Loucy (cell line): ENCODE data around the gene FBLN2.

Source experiments
- H2AFZ ChIP-seq: fragments of 200-600 bp; sonication (generic); 2 replicates; pipeline ENCODE4 v1.6.0; 2016; ENCODE audit warnings: antibody characterized with exemption, mild to moderate bottlenecking, low read length, moderate library complexity
- H3F3A ChIP-seq: fragments of 200-600 bp; 2 replicates; pipeline ENCODE4 v1.6.0; 2016; ENCODE audit warnings: antibody characterized with exemption, low read depth, mild to moderate bottlenecking
- H3K27me3 ChIP-seq: fragments of 200-600 bp; sonication (generic); 2 replicates; pipeline ENCODE4 v1.6.1; 2014; ENCODE audit warnings: low read length, mild to moderate bottlenecking; ENCODE audit not compliant: insufficient read depth, poor library complexity, severe bottlenecking
- H3K36me3 ChIP-seq: fragments of 200-600 bp; sonication (generic); 2 replicates; pipeline ENCODE4 v1.6.1; 2016; ENCODE audit warnings: low read length; ENCODE audit not compliant: insufficient read depth
- H3K4me1 ChIP-seq: fragments of 200-600 bp; sonication (generic); 2 replicates; pipeline ENCODE4 v1.5.1; 2014; ENCODE audit warnings: low read length, mild to moderate bottlenecking; ENCODE audit not compliant: insufficient read depth, poor library complexity, severe bottlenecking
- H3K4me2 ChIP-seq: fragments of 200-600 bp; sonication (generic); 2 replicates; pipeline ENCODE4 v1.6.0; 2014; ENCODE audit warnings: antibody characterized with exemption, low read length, low read depth, mild to moderate bottlenecking; ENCODE audit not compliant: poor library complexity, severe bottlenecking
- H3K4me3 ChIP-seq: fragments of 200-600 bp; sonication (generic); 2 replicates; pipeline ENCODE4 v1.5.1; 2014; ENCODE audit warnings: low read length, mild to moderate bottlenecking, mixed read lengths; ENCODE audit not compliant: poor library complexity, severe bottlenecking
- H3K79me2 ChIP-seq: fragments of 200-600 bp; sonication (generic); 2 replicates; pipeline ENCODE4 v1.6.1; 2014; ENCODE audit warnings: low read length; ENCODE audit not compliant: insufficient read depth
- H3K9ac ChIP-seq: fragments of 200-600 bp; sonication (generic); 2 replicates; pipeline ENCODE4 v1.6.0; 2014; ENCODE audit warnings: mild to moderate bottlenecking, low read depth, low read length, moderate library complexity; ENCODE audit not compliant: poor library complexity, severe bottlenecking
- H3K9me2 ChIP-seq: fragments of 200-600 bp; sonication (generic); replicated peaks from 2 replicates; pipeline ENCODE4 v1.6.1; 2016; ENCODE audit warnings: low read depth, low read length, mixed read lengths
- H3K9me3 ChIP-seq: fragments of 200-600 bp; sonication (generic); 2 replicates; pipeline ENCODE4 v1.6.1; 2014; ENCODE audit warnings: mild to moderate bottlenecking, antibody characterized with exemption, low read length, low read depth; ENCODE audit not compliant: insufficient read depth
- H4K20me1 ChIP-seq: fragments of 200-600 bp; sonication (generic); 2 replicates; pipeline ENCODE4 v1.6.0; 2014; ENCODE audit warnings: antibody characterized with exemption, low read length, mild to moderate bottlenecking; ENCODE audit not compliant: insufficient read depth, poor library complexity, severe bottlenecking
- CTCF ChIP-seq: fragments of 200-600 bp; sonication (generic); conservative IDR thresholded peaks from 2 replicates; pipeline ENCODE4 v1.5.1; 2014; ENCODE audit warnings: mild to moderate bottlenecking, antibody characterized with exemption, low read length
- EZH2phosphoT487 ChIP-seq: fragments of 200-600 bp; IDR thresholded peaks from 2 replicates; pipeline ENCODE4 v1.6.1; 2018; ENCODE audit warnings: antibody characterized with exemption, mild to moderate bottlenecking, moderate library complexity, borderline replicate concordance

The FBLN2 gene

DNA sequence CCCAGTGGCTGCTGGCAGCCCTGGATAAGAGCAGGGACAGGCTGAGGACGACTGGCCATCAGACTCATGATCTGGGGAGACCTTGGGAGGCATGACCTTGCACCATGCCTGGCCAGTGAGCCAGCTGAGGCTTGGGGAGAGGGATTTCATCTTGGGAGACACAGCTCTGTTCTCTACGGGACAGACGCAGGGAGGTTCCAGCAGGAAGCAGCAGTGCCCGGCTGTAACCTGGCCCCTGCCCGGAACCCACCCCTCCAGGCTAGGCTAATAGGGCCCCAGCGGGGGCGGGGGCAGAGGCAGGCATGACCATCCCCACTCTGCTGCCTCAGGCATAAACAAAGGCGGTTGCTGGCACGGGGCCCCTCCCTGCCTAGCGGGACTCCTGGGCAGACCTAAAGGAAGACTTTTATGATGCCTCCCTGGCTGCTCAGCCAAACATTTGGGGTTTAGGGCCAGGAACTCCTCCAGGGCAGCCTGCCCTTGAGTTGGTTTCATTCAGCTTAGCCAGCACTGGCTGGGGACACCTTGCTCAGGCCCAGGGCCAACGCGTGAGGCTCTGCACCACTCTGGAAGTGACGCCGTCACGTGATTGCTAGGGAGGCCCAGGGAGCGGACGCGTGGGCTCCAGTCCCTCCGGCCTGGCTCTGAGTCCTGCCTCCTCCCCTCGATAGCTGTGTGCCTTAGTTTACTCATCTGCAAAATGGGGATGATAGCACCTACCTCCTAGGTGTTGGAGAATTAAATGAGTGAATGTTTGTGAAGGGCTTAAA, 41.2 kb upstream of the FBLN2 start:
- Histone ChIP-seq H3K9me2 (no peaks in the 10 kb centered on the region), H3K9ac (no peak overlapping the region), H3K4me3 (no peak overlapping the region), H3K4me1 (peaks cover 8% of the 10 kb centered on the region), H3K4me2 (no peak overlapping the region), H2AFZ (no peak overlapping the region), H4K20me1 (no peaks in the 10 kb centered on the region), H3K79me2 (no peaks in the 10 kb centered on the region), H3K27me3 (no peaks in the 10 kb centered on the region), H3F3A (no peaks in the 10 kb centered on the region), H3K9me3 (no peaks in the 10 kb centered on the region), H3K36me3 (no peaks in the 10 kb centered on the region)
- no peak for TF ChIP-seq CTCF
- no peak for TF ChIP-seq EZH2phosphoT487

GRCh38 chr3:13508496-13508895, 40.4 kb upstream of the FBLN2 start:
- no peak overlapping the region for H3K4me2 ChIP-seq
- H3K27me3 ChIP-seq: no peaks in the 10 kb centered on the region
- no peaks in the 10 kb centered on the region for H4K20me1 ChIP-seq
- no peak overlapping the region for H3K4me3 ChIP-seq
- TF ChIP-seq EZH2phosphoT487 (no peak), CTCF (no peak)
- no peaks in the 10 kb centered on the region for H3K36me3 ChIP-seq
- no peaks in the 10 kb centered on the region for H3K9me2 ChIP-seq
- H3K9ac ChIP-seq: no peak overlapping the region
- no peaks in the 10 kb centered on the region for H3K79me2 ChIP-seq
- no peak overlapping the region for H2AFZ ChIP-seq
- H3K9me3 ChIP-seq: no peaks in the 10 kb centered on the region
- peaks cover 8% of the 10 kb centered on the region for H3K4me1 ChIP-seq
- H3F3A ChIP-seq: no peaks in the 10 kb centered on the region

- no peak for TF ChIP-seq EZH2phosphoT487
- TF ChIP-seq CTCF: no peak
- no peaks in the 10 kb centered on the region for H3K79me2 ChIP-seq
- no peak overlapping the region for H3K9ac ChIP-seq
- peaks cover 8% of the 10 kb centered on the region for H3K4me1 ChIP-seq
- H3K27me3 ChIP-seq: no peaks in the 10 kb centered on the region
- H3K4me2 ChIP-seq: no peak overlapping the region
- H3K4me3 ChIP-seq: no peak overlapping the region
- no peaks in the 10 kb centered on the region for H3K36me3 ChIP-seq
- H3F3A ChIP-seq: no peaks in the 10 kb centered on the region
- H3K9me3 ChIP-seq: no peaks in the 10 kb centered on the region
- no peaks in the 10 kb centered on the region for H4K20me1 ChIP-seq
- H2AFZ ChIP-seq: no peak overlapping the region
- no peaks in the 10 kb centered on the region for H3K9me2 ChIP-seq
These were observed 39.7 kb upstream of the FBLN2 start for GRCh38 chr3:13509059-13509815.
